NCI-H187 treated with DMSO at 0.1 percent for 48 hours (cell line): Measurements from ENCODE around the gene GREB1.
"Not testable (repeated sequence)": the region's sequence is repeated elsewhere in the genome, so short reads cannot be mapped to it uniquely, and the experiment has no call there.

Experiments
- DNase-seq: peaks from one replicate; lab custom pipeline; 2025; lab: John Stamatoyannopoulos, UW

The GREB1 gene

GRCh38 chr2:11635141-11635540 is 101.3 kb downstream of the GREB1 start:
- DNase-seq: no peak

- DNase-seq: no peak
Measured at GRCh38 chr2:11636593-11637295, 102.9 kb downstream of the GREB1 start.

GRCh38 chr2:11637546-11637945 is 103.7 kb downstream of the GREB1 start:
- no peak for DNase-seq

DNA sequence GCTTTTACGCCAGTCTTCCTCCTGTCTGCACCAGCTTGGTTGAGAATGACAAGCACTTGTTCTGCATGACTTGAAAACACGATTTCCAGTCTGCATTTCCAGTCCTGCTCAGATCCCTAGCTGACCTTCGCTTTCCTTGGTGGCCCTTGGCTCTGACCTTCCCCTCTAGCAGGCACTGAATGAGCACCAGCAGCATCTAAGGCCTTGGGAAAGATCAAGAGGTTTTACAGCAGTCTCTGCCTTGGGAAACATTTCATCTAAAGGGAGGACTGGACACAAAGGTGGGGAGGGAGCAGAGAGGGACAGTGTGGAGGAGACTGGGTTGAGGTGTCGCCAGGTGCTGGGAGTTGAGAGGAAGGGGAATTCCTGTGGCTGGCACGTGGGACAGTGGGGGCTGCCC is 105.7 kb downstream of the GREB1 start:
- no peak for DNase-seq

GRCh38 chr2:11640132-11640531 is 106.3 kb downstream of the GREB1 start:
- DNase-seq: no peak

DNA sequence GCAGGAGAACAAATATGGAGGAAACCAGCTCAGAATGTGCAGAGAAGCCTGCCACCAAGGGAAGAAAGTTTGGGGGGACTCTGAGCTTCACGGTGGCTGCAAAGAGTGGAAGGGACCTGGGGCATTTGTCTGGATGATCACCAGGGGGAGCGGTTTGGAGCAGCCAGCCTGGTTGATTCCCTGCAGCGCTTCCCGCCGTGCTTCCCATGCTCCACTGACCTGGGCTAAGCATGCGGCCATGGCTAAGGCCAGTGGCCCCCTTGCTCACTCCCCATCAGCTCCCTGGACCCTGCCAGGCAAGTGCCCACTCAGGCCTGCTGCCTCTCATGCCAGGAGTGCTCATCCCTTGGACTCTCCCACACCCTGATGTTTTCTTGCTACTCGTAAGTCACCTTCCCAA is 109.1 kb downstream of the GREB1 start:
- no peak for DNase-seq

- DNase-seq: no peak
Measured at GRCh38 chr2:11644293-11644692, 110.4 kb downstream of the GREB1 start.

DNA sequence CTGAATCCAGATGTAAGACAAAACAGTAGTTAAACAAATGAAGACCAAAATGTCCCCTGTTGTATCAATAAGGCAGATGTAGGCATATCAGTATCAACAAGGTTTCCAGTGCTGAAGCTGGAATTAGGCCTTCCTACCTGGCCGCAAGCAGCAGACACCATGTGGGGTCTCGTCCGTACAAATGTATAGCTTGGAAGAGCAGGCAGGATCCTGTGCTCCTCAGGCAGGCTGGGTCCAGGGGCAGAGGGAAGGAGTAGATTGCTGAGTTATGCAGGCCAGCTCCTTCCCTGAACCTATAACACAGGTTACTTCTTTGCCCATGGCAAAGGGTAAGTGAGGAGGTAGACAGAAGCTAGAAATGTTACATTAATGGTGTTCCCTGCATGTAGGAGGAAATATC is 112.7 kb downstream of the GREB1 start:
- no peak for DNase-seq

DNA sequence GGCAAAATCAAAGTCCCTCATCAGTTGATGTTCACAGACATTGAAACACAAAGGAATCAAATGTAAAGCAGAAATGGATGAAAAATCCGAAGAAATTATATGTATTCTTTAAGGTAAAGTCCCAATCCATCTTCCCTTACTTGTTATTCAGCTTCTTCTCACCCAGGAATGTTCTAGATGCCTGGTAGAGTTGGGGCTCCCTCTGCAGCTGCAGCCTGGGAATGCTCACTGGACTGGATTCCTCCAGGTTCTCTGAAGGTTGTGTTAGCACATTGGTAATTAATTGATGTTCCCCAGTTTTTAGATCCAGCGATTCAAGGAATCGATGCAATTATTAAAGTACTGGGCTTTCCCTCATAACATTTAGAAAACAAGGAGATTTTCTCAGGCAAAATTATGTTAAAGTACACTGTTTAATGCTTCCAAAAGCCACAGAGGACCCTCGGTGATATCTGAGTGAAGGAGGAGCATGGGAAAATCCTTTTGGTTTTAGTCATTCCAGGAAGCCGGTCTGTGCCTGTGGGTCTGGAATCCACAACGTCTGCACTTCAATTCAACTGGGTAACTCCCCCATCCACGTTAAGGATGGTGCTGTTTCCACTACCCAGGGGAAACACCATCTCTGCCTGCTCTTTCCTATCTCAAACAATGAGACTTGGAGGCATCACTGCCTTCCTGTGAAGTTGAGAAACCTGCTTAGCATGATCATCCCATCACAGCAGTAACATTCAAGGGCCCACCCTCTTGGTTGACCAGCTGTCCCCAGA is 114.2 kb downstream of the GREB1 start:
- no peak for DNase-seq

GRCh38 chr2:11649093-11649492 is 115.2 kb downstream of the GREB1 start:
- DNase-seq: no peak

GRCh38 chr2:11651856-11652548 is 118.2 kb downstream of the GREB1 start:
- DNase-seq: no peak

- DNase-seq: no peak
Measured at GRCh38 chr2:11652553-11652952, 118.7 kb downstream of the GREB1 start.

DNA sequence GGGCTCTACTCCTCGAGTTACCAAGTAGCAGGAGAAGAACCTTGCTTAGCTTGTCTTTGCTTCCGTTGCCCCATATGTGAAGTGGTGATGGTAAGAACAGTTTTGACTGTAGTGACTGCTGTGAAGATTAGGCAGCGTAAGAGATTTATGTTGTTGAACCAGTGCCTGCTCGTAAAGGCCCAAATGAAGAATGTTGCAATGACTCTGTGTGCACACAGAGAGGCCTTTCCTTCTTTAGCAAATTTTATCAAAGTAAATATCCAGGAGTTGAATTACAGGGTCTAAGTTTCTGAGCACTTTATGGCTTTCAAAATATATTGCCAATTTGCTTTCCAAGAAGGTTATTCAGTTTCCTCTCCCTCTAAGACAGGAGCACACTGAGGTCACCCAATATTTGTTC is 121.7 kb downstream of the GREB1 start:
- no peak for DNase-seq

DNA sequence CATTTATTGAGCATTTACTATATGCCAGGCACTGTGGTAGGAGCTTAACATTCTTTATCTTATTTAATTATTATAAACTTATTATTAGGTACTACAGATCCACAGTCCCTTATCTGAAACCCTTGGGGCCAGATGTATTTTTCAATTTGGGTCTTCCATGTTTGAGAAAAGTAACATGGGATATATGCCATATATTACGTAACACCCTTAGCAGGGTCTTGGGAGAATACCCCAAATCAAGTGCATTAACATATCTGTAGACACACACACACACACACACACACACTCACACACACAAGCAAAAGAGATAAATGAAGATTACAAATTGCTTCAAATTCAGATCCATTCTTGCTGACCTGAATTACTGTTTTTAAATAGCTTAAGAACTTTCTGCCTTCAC is 122.4 kb downstream of the GREB1 start:
- DNase-seq: no peak

- DNase-seq: no peak
Measured at GRCh38 chr2:11656671-11657101, 122.8 kb downstream of the GREB1 start.

- no peak for DNase-seq
Measured at GRCh38 chr2:11657195-11657594, 123.3 kb downstream of the GREB1 start.

DNA sequence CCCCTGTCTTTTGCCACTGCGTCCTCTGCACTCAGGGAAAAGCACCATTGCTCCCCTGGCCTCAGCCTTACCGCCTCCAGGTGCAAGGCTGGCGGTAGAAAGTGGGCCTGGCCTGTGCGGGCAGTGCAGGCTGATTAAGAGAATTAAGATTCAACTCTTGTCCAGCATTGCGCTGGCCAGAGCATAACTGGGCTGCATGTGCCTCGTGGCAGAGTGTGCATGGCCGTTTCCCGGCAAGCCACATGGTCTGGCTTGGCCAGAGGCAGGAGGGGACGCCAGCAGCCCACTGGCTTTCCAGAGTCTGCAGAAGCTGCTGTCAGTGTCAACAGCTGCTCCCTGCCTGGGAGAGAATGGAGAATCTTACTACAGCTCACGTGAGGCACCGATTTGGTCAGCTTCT is 123.8 kb downstream of the GREB1 start:
- DNase-seq: no peak

DNA sequence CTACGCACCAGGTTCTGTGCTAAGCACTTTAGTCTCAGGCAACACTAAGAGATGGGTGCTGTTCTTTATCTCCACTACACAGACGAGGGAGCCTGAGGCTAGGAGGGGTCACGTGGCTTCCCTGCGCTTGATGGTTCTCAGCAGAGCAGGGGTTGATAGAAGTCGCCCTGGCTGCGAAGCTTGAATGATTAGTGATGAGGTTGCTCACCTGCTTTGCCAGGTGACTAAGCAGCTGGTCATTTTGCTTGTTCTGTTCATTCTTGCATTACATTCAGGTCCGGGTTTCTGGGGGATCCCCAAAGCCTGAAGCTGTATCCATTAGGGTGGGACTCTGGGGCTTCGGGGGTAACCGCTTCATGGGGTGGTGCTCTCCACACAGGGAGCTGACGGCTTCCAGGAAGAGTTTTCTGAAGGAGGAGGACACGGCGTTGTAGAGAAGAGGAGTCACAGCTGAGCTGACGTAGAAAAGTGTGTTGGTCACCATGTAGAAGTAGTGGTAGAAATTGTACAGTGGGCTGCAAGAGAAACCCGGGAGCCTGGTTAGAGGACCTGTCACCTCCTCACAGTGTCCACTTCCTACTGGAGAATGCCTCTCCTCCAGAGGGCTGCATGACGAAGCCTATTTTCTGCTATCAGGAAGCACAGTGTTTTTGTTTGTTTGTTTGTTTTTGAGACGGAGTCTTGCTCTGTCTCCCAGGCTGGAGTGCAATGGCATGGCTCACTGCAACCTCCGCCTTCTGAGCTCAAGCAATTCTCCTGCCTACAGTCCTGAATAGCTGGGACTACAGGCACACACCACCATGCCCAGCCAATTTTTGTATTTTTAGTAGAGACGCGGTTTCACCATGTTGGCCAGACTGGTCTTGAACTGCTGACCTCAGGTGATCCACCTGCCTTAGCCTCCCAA is 124.6 kb downstream of the GREB1 start:
- DNase-seq: no peak

DNA sequence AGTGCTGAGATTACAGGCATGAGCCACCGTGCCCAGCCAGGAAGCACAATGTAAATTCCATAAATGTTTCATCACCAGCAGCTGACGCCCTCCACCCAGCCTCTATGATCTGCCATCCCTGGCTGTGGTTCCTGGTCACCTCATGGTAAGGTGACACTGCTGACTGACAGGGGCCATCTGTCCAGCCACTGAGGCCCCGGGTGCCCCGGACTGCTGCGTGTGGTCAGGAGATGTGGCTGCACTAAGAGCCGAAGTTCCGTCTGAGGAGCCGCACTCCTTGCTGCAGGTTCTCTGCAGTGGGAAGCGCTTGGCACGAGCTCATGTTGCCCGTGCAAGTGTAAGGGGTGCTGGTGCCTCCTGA is 125.2 kb downstream of the GREB1 start:
- DNase-seq: no peak

DNA sequence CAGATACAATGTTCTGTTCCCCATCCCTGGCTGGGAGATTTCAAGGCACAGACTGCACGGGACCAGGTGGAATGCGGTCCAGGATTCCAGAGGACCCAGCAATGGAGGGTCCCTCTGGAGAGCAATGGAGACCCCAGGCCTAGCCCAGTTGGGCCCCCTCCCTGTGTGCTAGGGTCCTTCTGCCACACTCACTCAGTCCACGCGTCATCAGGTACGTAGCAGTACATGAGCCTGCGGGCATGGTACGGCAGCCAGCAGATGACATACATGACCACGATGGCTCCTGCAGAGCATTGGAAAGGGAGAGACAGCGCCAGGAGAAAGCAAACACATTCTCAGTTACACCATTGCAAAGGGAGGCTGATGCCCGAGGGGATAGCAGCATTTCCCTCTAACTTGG is 126.0 kb downstream of the GREB1 start:
- DNase-seq: no peak

DNA sequence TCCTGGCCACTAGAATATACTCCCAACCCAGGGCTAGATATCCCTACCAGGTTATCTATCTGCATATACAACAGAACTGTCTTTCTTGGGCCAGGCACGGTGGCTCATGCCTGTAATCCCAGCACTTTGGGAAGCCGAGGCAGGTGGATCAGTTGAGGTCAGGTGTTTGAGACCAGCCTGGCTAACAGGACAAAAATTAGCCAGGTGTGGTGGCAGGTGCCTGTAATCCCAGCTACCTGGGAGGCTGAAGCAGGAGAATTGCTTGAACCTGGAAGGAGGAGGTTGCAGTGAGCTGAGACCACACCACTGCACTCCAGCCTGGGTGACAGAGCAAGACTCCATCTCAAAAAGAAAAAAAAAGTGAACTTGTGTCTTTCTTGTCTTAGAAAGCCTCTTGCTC is 126.6 kb downstream of the GREB1 start:
- not testable (repeated sequence) for DNase-seq

- no peak for DNase-seq
Measured at GRCh38 chr2:11661891-11662435, 128.1 kb downstream of the GREB1 start.
